HepG2 (cell line): Measurements from ENCODE around the gene SCN9A. TPM values are rescaled to one million over a fixed set of nuclear protein-coding genes. Genes with fewer than 3 reads are reported as not detected.
A peak's percentile ranks its signal among the peaks of the same experiment; 100 is the strongest.

Experiments
- ATAC-seq: fragments of 200-7000 bp; cut with Tn5 transposase; 3 replicates; pipeline ENCODE4 v1.9.1; 2020; ENCODE audit warnings: mild to moderate bottlenecking, moderate library complexity
- BruUV-seq: library from RNA; stranded (reverse); fragments of 400-500 nt; replicated peaks from 2 replicates; lab custom pipeline; 2021; lab: Mats Ljungman, UMichigan
- CTCF ChIA-PET: fragments of 300-600 bp; formaldehyde crosslinking; extraction: SDS; loops from one replicate; lab custom pipeline; 2021; ENCODE audit warnings: low total read pairs, inconsistent platforms, low intra/inter-chr PET ratio; lab: Yijun Ruan, JAX
- POLR2A ChIA-PET: fragments of 350-600 bp; sonication (Branson Sonifier 250); formaldehyde crosslinking; loops from one replicate; lab custom pipeline; 2020; ENCODE audit warnings: antibody characterized with exemption, inconsistent platforms; lab: Yijun Ruan, JAX
- DNase-seq: peaks from one replicate; pipeline ENCODE4 v3.0.0-alpha.2; 2015; ENCODE audit warnings: low spot score
- FAIRE-seq: peaks from 3 replicates; lab custom pipeline; 2011; peaks lifted over from hg19 to GRCh38; lab: Jason Lieb, UNC
- H2AFZ ChIP-seq: one replicate; pipeline ENCODE4 v1.6.1; 2011; ENCODE audit warnings: low read length, inconsistent platforms
- H3K27ac ChIP-seq: fragments of 300-600 bp; 3 replicates; pipeline ENCODE4 v1.8.0; 2011; ENCODE audit warnings: mixed run types, mild to moderate bottlenecking, mixed read lengths, low read length, inconsistent platforms; ENCODE audit not compliant: insufficient read depth; ENCODE audit errors: extremely low read length
- H3K27me3 ChIP-seq, 2 experiments: fragments of 200-600 bp in 1 of 2; 2 replicates in 1 of 2; 3 replicates in 1 of 2; pipeline versions ENCODE4 v1.6.0 to v1.8.0; 2011; ENCODE audit warnings: low read length in 2 of 2, mild to moderate bottlenecking in 2 of 2, moderate library complexity in 2 of 2, inconsistent platforms in 1 of 2; ENCODE audit not compliant: insufficient read depth in 2 of 2, control insufficient read depth in 1 of 2
- H3K36me3 ChIP-seq, 2 experiments: fragments of 200-600 bp in 1 of 2; replicated peaks in 1 of 2; 2 replicates in 1 of 2; 3 replicates in 1 of 2; pipeline versions ENCODE4 v1.5.1 to v1.8.0; 2011; ENCODE audit warnings: low read length in 2 of 2, inconsistent platforms in 1 of 2; ENCODE audit not compliant: insufficient read depth in 2 of 2, control insufficient read depth in 1 of 2
- H3K4me1 ChIP-seq: 2 replicates; pipeline ENCODE4 v1.5.1; 2012; ENCODE audit warnings: low read length, inconsistent platforms; ENCODE audit not compliant: insufficient read depth
- H3K4me2 ChIP-seq: 2 replicates; pipeline ENCODE4 v1.6.0; 2011; ENCODE audit warnings: low read depth, low read length, inconsistent platforms
- H3K4me3 ChIP-seq, 3 experiments: fragments of 200-600 bp in 1 of 3; sonication (generic), shearing (Covaris generic) in 1 of 3; replicated peaks in 1 of 3; 2 replicates each; pipeline ENCODE4 v1.5.1; 2011 to 2016; ENCODE audit warnings: low read length in 3 of 3, inconsistent platforms in 2 of 3, low read depth in 2 of 3, mild to moderate bottlenecking in 2 of 3, control low read depth in 1 of 3, mixed read lengths in 1 of 3; ENCODE audit not compliant: insufficient read depth in 1 of 3
- H3K79me2 ChIP-seq: one replicate; pipeline ENCODE4 v1.6.1; 2011; ENCODE audit warnings: low read length, inconsistent platforms; ENCODE audit not compliant: insufficient read depth
- H3K9ac ChIP-seq: 2 replicates; pipeline ENCODE4 v1.6.0; 2011; ENCODE audit warnings: mild to moderate bottlenecking, low read depth, low read length, inconsistent platforms; ENCODE audit not compliant: insufficient read depth
- H3K9me3 ChIP-seq: 2 replicates; pipeline ENCODE4 v1.5.1; 2012; ENCODE audit warnings: mild to moderate bottlenecking, low read length
- H4K20me1 ChIP-seq: 2 replicates; pipeline ENCODE4 v1.6.0; 2011; ENCODE audit warnings: inconsistent platforms, mild to moderate bottlenecking, low read length, moderate library complexity; ENCODE audit not compliant: insufficient read depth
- BCL6 ChIP-seq: IDR thresholded peaks from 2 replicates; pipeline ENCODE4 v1.6.1; 2016; ENCODE audit warnings: missing genetic modification reagents, missing compliant biosample characterization
- CREB1 ChIP-seq, 2 experiments: fragments of 450-650 bp in 1 of 2; IDR thresholded peaks; 2 replicates each; pipeline ENCODE4 v1.6.1; 2016 to 2017; ENCODE audit warnings: control low read depth in 1 of 2, mild to moderate bottlenecking in 1 of 2, missing compliant biosample characterization in 1 of 2, missing genetic modification characterization in 1 of 2
- ELK4 ChIP-seq: sonication (generic); formaldehyde crosslinking; IDR thresholded peaks from 2 replicates; pipeline ENCODE4 v1.9.0; 2021; ENCODE audit warnings: missing genetic modification reagents, borderline replicate concordance
- ETV5 ChIP-seq: IDR thresholded peaks from 2 replicates; pipeline ENCODE4 v1.6.1; 2018; ENCODE audit warnings: missing biosample characterization, missing genetic modification reagents, inconsistent platforms, borderline replicate concordance
- NCOA5 ChIP-seq: sonication (generic); formaldehyde crosslinking; IDR thresholded peaks from 2 replicates; pipeline ENCODE4 v1.4.0; 2020; ENCODE audit warnings: missing genetic modification reagents
- SIN3B ChIP-seq: fragments of 150-350 bp; IDR thresholded peaks from 2 replicates; pipeline ENCODE4 v1.6.1; 2014; ENCODE audit warnings: low read length
- SOX5 ChIP-seq: IDR thresholded peaks from 2 replicates; pipeline ENCODE4 v1.6.1; 2016; ENCODE audit warnings: borderline replicate concordance
- ZFP62 ChIP-seq: sonication (generic); formaldehyde crosslinking; IDR thresholded peaks from 2 replicates; pipeline ENCODE4 v1.4.0; 2020; ENCODE audit warnings: missing genetic modification reagents
- ZNF530 ChIP-seq: sonication (generic); formaldehyde crosslinking; IDR thresholded peaks from 2 replicates; pipeline ENCODE4 v1.5.0; 2020; ENCODE audit warnings: low read depth, mild to moderate bottlenecking, missing genetic modification reagents
- ZNF614 ChIP-seq: IDR thresholded peaks from 2 replicates; pipeline ENCODE4 v1.6.1; 2018; ENCODE audit warnings: missing biosample characterization, missing genetic modification reagents, inconsistent platforms, borderline replicate concordance
- ZNF816 ChIP-seq: sonication (generic); formaldehyde crosslinking; IDR thresholded peaks from 2 replicates; pipeline ENCODE4 v1.8.0; 2022; ENCODE audit warnings: missing genetic modification reagents, mild to moderate bottlenecking, borderline replicate concordance
- WGBS: methylation state at CpG from one replicate; pipeline ENCODE4 v1.1.6; 2017; ENCODE audit warnings: low lambda C conversion rate; 5-methylcytosine and 5-hydroxymethylcytosine counted together
- in situ Hi-C: cut with HindIII; loops from 2 replicates; pipeline ENCODE4 v1.10.0; 2017; ENCODE audit warnings: low pct_unique_long_range_greater_than_20kb; ENCODE audit not compliant: extremely low pct_ligation_motif_present
- intact Hi-C: fragments of 100-400 bp; cut with micrococcal nuclease; formaldehyde crosslinking; loops from one replicate; pipeline ENCODE4 v1.10.0; 2022; ENCODE audit not compliant: unreplicated experiment
- polyA plus RNA-seq, 8 experiments: library from polyadenylated mRNA; depleted of rRNA in 3 of 8; stranded (reverse) in 7 of 8; unstranded in 1 of 8; fragments of >200 nt; fragmentation: Illumina TruSeq in 4 of 8; extraction: Trizol in 4 of 8; gene quantifications; 2 replicates each; pipeline versions ENCODE4 v1.2.1 to v1.2.3, GENCODE V29; 2011 to 2016; ENCODE audit warnings: low read depth in 4 of 8, missing spikeins in 1 of 8, mixed read lengths in 1 of 8; ENCODE audit not compliant: insufficient read depth in 1 of 8
- total RNA-seq, 5 experiments: library from RNA; depleted of rRNA; stranded (reverse); fragments of >200 nt; fragmentation: Illumina TruSeq; extraction: Trizol; gene quantifications; 2 replicates each; pipeline ENCODE4 v1.2.3, GENCODE V29; 2016; ENCODE audit warnings: low read depth in 1 of 5

SCN9A gene
- total and polyA plus RNA-seq, 2 of the 13 experiments (the other 11 are each of a cell fraction or from before 2014, with no cell fraction given), result 15.3 to 24.3 TPM

DNA sequence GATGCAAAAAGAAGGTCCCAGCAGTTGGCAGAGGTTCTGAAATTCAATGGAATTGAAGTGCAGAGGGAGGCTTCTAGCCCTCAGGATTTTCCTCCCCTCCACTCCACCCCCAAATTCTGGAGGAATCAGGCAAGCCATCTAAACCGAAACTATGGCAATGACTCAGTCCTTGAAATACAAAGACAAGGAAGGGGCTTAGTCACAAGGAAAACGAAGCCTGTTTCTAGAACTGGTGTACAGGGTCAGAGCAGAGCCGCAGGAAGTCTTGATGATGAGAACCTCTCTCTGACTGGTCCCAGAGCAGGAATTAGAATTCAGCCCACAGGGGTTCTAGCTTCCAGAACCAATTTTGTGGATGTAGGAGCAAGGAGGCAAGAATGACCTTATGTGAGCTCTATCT is 136.2 kb downstream of the SCN9A start:
- Histone ChIP-seq H3K9ac (no peak overlapping the region), H3K79me2 (no peaks in the 10 kb centered on the region), H3K9me3 (no peaks in the 10 kb centered on the region), H3K4me2 (no peak overlapping the region), H3K4me1 (peaks cover 29% of the 10 kb centered on the region), H3K36me3 (peaks cover 0 to 3% of the 10 kb centered on the region in 2 experiments; a peak in 1 of 5 replicates), H3K4me3 (no peak overlapping the region), H3K27me3 (no peaks in the 10 kb centered on the region), H4K20me1 (no peaks in the 10 kb centered on the region), H2AFZ (no peak overlapping the region)
- no peak for ATAC-seq
- DNase-seq, result no peak
- BruUV-seq, result no TSS peak
- in situ Hi-C loops, result no loop called here
- POLR2A ChIA-PET, result interaction anchor here (0.9 kb wide), 1 partner anchor 9 kb away, joined by 3 read pairs; no protein-coding TSS in a partner anchor
- WGBS, result 94% methylated on average over 3 of the region's 3 CpGs
- intact Hi-C loops, result no loop called here
- FAIRE-seq, result no peak
- TF ChIP-seq CREB1 (IDR thresholded peaks at IDR 0.05) (no peak), CREB1 (CRISPR knock-in tag; IDR thresholded peaks at IDR 0.05) (peak; percentile 29; the same call in 1 of the 2 replicates), ZFP62 (CRISPR knock-in tag) (no peak)
- TF ChIP-seq, all 625 proteins: peak for 1
- H3K27ac ChIP-seq, result no peak overlapping the region
- CTCF ChIA-PET, result no interaction called here

DNA sequence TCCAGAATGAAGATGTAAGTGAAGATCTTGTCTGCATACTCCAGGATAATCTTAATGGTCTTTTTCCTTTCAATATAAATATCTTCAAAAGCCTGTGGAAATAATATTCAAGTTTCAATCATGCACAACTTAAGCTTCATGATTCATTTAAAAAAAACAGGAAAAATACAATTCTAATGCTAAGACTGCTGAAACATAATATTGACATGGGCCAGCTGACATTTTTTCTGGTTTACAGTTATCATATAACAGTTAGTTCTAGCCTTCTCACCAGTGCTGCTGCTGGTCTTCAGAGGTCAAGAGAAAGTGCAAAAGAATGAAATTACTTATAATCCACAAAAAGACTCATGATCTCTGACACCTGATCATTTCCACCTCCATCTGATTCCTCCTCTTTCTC is 137.6 kb downstream of the SCN9A start:
- H3K27ac ChIP-seq, result no peak overlapping the region
- H3K27me3 ChIP-seq, result no peaks in the 10 kb centered on the region
- BruUV-seq, result no TSS peak
- intact Hi-C loops, result no loop called here
- ATAC-seq (no peak), DNase-seq (no peak), FAIRE-seq (no peak)
- peaks cover 0 to 3% of the 10 kb centered on the region in 2 experiments; a peak in 1 of 5 replicates for H3K36me3 ChIP-seq
- H4K20me1 ChIP-seq, result no peaks in the 10 kb centered on the region
- H3K4me2 ChIP-seq, result no peak overlapping the region
- H3K9ac ChIP-seq, result no peak overlapping the region
- H2AFZ ChIP-seq, result no peak overlapping the region
- ChIA-PET CTCF (no interaction called here), POLR2A (interaction anchor here (1.1 kb wide), 1 partner anchor 8 kb away, joined by 3 read pairs; no protein-coding TSS in a partner anchor)
- peaks cover 43% of the 10 kb centered on the region for H3K4me1 ChIP-seq
- TF ChIP-seq SIN3B, result no peak
- TF ChIP-seq ZNF530 (CRISPR knock-in tag), result no peak
- no peak for TF ChIP-seq SOX5 (CRISPR knock-in tag)
- no peak for TF ChIP-seq BCL6 (CRISPR knock-in tag)
- TF ChIP-seq ETV5 (CRISPR knock-in tag), result no peak
- TF ChIP-seq ZNF614 (CRISPR knock-in tag), result no peak
- TF ChIP-seq ELK4 (CRISPR knock-in tag), result no peak
- no peak for TF ChIP-seq NCOA5 (CRISPR knock-in tag)
- TF ChIP-seq CREB1 (IDR thresholded peaks at IDR 0.05), result no peak
- no peak for TF ChIP-seq CREB1 (CRISPR knock-in tag; IDR thresholded peaks at IDR 0.05)
- no peak for TF ChIP-seq ZNF816 (CRISPR knock-in tag)
- H3K9me3 ChIP-seq, result no peaks in the 10 kb centered on the region
- H3K79me2 ChIP-seq, result no peaks in the 10 kb centered on the region
- in situ Hi-C loops, result no loop called here
- no peak overlapping the region for H3K4me3 ChIP-seq
